ENCODE results near the gene GCAT.
A peak's percentile ranks its signal among the peaks of the same experiment; 100 is the strongest.

GCAT gene

DNA sequence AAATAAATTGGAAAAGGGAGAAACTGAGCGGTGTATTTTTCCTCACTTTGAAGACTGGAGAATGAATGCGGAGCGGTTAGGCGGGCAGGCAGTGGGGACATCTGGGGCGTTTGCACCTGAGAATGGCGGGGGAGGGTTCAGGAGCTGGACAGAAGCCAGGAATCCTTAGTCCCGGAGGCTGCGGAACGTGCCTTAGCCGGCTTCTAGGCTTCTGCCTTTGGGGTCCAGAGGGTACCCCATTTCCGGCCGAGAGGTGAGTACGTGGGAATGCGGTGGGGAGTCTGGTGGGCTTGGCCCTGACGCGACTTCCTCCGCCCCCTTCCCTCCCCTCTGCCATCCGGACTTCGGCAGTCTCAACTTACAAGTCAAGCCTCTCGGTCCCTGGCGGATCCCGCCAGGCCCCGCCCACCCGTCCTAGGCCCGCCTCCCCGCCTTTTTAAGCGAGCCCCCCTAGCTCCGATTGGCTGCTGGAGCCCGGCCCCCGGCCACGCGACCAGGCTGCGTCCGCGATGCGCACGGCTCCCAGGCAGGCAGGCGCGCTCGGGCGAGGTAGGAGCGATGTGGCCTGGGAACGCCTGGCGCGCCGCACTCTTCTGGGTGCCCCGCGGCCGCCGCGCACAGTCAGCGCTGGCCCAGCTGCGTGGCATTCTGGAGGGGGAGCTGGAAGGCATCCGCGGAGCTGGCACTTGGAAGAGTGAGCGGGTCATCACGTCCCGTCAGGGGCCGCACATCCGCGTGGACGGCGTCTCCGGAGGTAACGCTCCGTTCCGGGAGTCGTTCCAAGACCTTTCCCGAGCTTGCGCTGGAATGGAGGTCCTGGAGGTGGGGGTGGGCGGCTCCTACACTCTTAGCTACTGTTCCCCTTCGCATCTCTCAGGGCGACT, at the start of gene GCAT:
TSS of gene GCAT (plus strand) at position 525 of the 884 bp plus-strand sequence. CDS start at position 559, 34 bp downstream.
- peak; percentile 85 for DNase-seq

DNA sequence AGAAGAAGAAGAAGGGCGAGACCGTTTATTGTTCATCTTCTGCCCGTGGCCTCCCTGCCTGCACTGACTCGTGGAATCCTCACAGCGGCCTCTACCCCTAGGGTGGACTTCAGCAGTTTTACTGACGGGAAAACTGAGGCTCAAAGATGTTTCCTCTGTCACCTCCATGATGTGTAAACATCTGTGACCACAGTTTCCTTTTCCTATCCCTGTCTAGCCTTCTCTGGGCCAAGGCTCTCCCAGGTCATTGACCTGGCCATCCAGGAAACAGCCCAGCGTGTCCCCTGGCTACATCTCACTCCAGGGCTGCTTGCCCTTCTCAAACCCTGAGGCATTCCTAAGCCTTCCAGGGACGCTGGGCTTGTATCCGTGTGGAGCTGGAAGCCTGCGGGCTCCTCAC, 49.0 kb upstream of the GCAT start:
- DNase-seq: no peak

DNA sequence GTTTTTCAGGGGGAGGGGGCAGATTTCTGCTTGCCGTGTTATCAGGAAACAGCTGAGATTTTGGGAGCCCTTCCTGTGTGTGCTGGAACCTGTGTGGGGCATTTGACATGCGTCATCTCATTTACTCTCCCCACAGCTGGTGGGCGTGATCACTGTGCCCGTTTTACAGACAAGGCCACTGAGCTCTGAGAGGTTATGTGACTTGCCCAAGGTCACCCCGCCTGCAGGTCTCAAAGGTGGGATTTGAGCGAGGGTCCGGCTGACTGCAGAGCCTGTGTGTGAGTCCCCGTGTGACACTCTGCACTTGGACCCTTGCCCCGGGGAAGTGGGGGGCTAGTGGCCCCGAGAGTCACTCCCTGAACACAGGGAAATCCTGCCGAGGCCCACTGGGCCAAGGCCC, 48.5 kb upstream of the GCAT start:
- DNase-seq: no peak

DNA sequence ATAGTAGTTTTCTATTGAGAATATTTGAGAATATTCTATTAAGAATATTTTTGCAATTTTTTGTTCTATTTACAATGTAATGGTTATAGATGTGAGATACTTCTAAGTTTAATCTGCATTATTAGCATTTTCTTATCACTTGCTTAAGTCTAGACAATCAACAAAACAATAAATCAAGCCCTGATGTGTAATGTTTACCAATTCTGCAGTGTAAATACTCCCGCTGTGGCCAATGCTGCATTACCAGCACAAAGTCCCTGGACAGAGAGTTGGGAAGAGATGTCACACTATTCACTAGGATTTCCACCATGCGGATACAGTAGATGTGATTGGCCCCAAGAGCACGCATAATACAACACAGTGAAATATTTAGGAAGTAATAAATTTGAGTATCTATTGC, 47.6 kb upstream of the GCAT start:
- no peak for DNase-seq

- DNase-seq: no peak
Observed at GRCh38 chr22:37762389-37762836, 45.3 kb upstream of the GCAT start.

- DNase-seq: no peak
Observed at GRCh38 chr22:37763012-37763411, 44.7 kb upstream of the GCAT start.

DNA sequence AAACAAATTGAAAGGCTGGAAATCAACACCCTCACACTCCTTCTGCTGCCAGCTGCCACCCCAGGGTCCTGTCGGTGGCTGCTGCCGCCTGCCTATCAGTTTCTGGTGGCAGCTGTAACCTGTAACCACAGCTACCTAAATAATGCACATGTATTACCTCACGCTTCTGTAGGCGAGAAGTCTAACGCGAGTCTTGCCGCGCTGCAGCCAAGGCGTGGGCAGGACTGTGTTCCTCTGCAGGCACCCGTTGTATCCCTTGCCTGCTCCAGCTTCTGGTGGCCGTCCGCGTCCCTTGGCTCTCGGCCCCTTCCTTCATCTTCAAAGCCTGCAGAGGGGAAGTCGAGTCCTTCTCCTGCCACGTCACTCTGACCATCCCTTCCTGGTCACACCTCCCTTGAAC, 44.1 kb upstream of the GCAT start:
- DNase-seq: no peak

GRCh38 chr22:37764622-37765021, 43.1 kb upstream of the GCAT start:
- DNase-seq: no peak

DNA sequence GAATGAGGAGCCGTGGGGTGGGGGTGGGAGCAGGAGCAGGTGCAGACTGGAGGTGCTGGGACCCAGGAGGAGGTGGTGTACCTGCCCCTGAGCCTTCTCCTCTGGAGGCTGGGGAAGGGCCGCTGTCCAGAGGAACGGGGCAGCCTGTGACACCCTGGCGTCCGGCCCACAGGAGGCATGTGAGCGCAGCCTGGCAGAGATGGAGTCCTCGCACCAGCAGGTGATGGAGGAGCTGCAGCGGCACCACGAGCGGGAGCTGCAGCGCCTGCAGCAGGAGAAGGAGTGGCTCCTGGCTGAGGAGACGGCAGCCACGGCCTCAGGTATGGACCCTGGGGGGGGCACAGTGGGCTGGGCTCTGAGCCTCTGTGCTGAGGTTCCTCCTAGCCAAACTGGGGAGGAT, 42.2 kb upstream of the GCAT start:
- DNase-seq: no peak

DNA sequence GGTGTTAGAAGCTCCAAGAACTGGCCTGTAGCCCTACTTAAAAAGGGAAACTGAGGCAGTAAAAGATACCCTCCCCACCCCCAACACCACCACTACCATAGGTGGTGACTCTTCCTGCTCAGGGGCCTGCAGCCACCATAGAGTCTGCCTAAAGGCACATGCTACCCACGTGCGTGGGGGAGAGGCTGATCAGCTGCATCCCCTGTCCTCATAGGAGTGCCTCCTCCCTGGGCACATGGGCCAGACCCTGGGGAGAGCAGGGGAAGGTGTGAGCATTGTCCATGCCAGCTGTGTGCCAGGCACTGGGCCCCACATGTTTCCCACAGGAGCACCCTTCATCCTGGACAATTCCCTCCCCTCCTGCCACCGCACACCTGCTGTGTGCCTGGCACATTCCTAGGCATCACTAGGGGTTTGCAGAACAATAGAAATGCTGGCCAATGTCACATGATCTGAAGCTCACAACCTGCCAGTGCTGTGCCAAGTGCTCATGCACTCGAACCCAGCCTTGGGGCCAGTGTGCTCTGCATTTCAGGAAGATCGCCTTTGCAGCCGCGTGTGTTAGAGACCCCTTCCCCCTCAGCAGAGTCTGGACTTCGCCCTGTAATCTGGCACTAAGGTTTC, 41.7 kb upstream of the GCAT start:
- DNase-seq: no peak

DNA sequence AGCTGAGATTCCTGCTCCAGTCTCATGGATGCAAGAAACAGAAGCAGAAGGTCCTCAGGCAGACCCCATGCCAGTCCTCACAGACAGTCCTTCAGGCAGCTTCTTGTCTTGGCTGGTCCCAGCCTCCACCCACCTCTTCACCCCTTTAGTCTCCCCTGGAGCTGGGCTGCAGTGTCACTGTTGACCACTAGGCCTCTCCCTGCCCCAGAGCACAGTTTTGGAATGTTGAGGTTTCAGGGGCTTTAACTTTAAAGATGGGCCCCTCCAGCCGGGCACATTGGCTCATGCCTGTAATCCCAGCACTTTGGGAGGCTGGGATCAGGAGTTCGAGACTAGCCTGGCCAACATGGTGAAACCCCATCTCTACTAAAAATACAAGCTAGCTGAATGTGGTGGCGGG, 39.5 kb upstream of the GCAT start:
- no peak for DNase-seq

DNA sequence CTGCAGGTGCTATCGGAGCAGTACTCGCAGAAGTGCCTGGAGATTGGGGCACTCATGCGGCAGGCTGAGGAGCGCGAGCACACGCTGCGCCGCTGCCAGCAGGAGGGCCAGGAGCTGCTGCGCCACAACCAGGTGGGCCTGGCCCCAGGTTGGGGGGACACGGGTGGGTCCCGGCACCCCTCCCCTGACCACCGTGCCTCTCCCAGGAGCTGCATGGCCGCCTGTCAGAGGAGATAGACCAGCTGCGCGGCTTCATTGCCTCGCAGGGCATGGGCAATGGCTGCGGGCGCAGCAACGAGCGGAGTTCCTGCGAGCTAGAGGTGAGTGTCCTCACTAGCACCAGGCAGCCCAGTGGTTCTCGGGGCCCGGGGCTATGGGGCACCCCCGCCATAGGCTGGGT, 38.7 kb upstream of the GCAT start:
- DNase-seq: no peak

- DNase-seq: no peak
Observed at GRCh38 chr22:37771081-37771480, 36.7 kb upstream of the GCAT start.

DNA sequence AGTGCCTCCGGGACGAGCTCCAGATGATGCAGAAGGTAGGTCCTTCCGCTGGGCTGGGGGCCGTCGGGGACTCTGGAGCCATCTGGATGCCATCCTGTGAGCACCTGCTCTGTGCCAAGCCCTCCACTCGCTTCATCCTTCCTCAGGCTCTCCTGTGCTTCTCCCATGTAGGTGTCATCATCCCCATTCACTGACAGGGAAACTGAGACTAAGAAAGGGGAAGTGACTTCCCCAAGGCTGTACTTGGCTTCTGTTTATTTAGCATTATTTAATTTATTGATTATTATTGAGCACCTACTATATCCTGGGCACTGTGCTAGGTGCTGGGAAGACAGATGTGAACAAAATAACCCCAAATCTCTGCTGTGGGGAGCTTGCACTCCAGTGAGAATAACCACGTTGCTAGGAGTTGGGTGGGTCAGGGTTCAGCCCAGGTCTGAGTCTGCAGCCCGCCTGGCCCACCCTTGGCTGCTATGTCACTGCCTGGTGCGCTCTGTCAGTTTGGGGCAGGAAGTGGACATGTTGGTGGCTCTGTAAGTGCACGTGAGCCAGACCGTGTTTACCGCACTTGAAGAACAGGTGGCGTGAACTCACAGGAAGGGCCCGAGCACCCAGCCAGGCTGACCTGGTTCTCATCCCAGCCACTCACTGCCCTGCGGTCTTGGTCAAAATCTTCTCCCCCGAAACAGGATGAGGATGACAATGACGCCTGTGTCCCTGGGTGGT, 35.9 kb upstream of the GCAT start:
- DNase-seq: no peak

GRCh38 chr22:37774728-37775127, 33.0 kb upstream of the GCAT start:
- no peak for DNase-seq

GRCh38 chr22:37775785-37776638, 31.7 kb upstream of the GCAT start:
- no peak for DNase-seq

DNA sequence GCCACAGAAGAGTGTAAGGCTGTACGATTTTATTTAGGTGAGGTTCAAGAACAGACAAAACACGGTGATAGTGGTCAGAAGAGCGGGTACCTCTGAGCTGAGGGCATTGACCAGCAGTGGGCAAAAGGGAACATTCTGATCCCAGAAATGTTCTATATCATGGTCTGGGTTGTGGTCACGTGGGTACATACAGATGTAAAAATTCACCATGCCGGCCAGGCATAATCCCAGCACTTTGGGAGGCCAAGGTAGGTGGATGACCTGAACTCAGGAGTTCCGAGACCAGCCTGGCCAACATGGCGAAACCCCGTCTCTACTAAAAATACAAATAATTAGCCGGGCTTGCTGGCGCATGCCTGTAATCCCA, 31.1 kb upstream of the GCAT start:
- no peak for DNase-seq

DNA sequence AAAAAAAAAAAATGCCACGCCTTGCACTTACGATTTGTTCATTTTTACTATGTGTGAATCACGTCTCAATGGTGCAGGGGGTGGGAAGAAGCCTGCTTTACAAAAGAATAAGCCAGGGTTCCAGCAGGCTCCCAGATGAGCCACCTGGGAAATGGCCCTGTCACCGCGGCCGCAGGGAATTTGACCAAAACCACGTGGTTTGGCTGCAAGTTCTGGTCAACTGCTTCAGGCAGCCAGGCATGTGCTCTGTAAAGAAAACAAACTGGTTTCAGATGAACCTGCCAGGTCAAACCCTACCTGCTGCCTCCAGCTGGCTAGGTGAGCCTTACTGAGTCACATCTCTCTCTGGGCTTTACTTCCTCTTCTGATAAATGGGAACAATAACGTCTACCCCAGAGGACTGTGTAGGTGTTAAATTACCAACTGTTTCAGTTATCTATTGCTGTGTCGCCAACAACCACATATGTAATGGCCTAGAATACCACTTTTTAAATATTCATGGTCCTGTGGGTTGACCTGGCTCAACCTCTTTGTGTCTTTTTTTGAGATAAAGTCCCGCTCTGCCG, 30.5 kb upstream of the GCAT start:
- DNase-seq: no peak

DNA sequence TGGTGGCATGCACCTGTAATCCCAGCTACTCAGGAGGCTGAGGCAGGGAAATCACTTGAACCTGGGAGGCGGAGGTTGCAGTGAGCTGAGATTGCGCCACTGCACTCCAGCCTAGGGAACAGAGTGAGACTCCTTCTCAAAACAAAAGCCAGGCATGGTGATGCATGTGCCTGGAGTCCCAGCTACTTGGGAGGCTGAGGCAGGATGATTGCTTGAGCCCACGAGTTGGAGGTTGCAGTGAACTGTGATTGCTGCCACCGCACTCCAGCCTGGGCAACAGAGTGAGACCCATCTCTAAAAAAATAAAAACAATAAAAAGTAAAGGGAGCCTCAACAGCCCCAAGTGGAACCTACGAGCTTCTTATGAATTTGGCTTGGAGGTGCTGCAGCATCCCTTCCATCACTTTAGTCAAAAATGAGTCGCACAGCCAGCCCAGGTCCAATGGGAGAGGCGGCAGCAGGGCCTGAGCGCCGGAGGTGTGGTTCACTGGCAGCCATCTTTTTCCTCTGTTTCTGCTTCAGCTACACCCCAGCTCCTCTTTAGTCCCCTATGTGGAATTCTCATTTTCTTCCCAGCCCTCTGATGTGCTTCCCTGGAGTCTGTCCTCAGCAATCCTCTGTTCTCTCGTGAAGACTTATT, 29.2 kb upstream of the GCAT start:
- DNase-seq: no peak

DNA sequence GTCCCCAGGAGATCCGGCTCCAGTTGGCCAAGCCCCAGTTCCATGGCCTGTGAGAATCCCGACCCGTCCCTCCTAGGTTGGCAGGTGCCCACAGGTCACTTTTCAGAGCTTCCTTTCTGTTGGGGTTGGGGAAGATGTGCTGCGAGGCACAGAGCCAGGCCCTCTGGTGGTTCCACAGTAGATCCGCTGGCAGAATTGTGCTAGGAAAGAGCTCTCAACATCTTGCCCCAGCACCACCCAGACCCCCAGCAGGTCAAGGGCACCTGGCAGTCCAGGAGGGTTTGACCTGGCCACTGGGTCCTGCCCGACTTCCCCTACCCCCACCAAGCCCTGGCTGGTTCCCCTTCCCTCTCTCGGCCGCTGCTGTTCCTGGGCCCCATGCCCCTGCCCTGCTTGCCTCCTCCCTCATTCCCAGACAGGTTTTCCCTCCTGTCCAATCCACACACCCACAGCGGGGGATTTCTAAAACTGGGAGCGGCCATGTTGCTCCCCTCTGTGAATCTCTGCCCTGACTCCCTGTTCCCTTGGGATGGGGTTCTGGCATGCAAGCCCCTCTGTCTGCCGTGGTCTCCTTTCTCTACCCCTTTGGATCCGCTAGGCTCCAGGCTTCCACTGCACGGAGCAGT, 26.2 kb upstream of the GCAT start:
- no peak for DNase-seq

GRCh38 chr22:37782340-37783168, 25.2 kb upstream of the GCAT start:
- no peak for DNase-seq

Measured in activated CD8-positive, alpha-beta memory T cell treated with anti-CD3 and anti-CD28 coated beads, Interleukin-2, amount 50 U/mL, for 4 hours (primary cell).